HepG2 (cell line): ENCODE results near the gene TPD52L2. TPM values are rescaled to one million over a fixed set of nuclear protein-coding genes. Genes with fewer than 3 reads are reported as not detected.
A peak's percentile ranks its signal among the peaks of the same experiment; 100 is the strongest.

ENCODE experiments used
- ATAD3A ChIP-seq: sonication (generic); formaldehyde crosslinking; IDR thresholded peaks from 2 replicates; pipeline ENCODE4 v1.4.0; 2020; ENCODE audit warnings: missing genetic modification reagents
- BRD4 ChIP-seq: sonication (generic); formaldehyde crosslinking; IDR thresholded peaks from 2 replicates; pipeline ENCODE4 v1.4.0; 2020; ENCODE audit warnings: missing genetic modification reagents
- MXD3 ChIP-seq: IDR thresholded peaks from 2 replicates; pipeline ENCODE4 v1.6.1; 2016; ENCODE audit warnings: mild to moderate bottlenecking, missing biosample characterization, missing genetic modification reagents
- NFE2 ChIP-seq: sonication (generic); formaldehyde crosslinking; IDR thresholded peaks from 2 replicates; pipeline ENCODE4 v1.4.0; 2020; ENCODE audit warnings: missing genetic modification reagents
- ZNF33B ChIP-seq: sonication (generic); formaldehyde crosslinking; IDR thresholded peaks from 2 replicates; pipeline ENCODE4 v1.5.1; 2020; ENCODE audit warnings: mild to moderate bottlenecking, missing genetic modification reagents
- ZNF737 ChIP-seq: sonication (generic); formaldehyde crosslinking; IDR thresholded peaks from 2 replicates; pipeline ENCODE4 v1.5.0; 2020; ENCODE audit warnings: missing genetic modification reagents, mild to moderate bottlenecking, borderline replicate concordance
- ZSCAN12 ChIP-seq: sonication (generic); formaldehyde crosslinking; IDR thresholded peaks from 2 replicates; pipeline ENCODE4 v1.9.0; 2021; ENCODE audit warnings: mild to moderate bottlenecking, missing genetic modification reagents
- polyA plus RNA-seq, 8 experiments: library from polyadenylated mRNA; depleted of rRNA in 3 of 8; stranded (reverse) in 7 of 8; unstranded in 1 of 8; fragments of >200 nt; fragmentation: Illumina TruSeq in 4 of 8; extraction: Trizol in 4 of 8; gene quantifications; 2 replicates each; pipeline versions ENCODE4 v1.2.1 to v1.2.3, GENCODE V29; 2011 to 2016; ENCODE audit warnings: low read depth in 4 of 8, missing spikeins in 1 of 8, mixed read lengths in 1 of 8; ENCODE audit not compliant: insufficient read depth in 1 of 8
- total RNA-seq, 5 experiments: library from RNA; depleted of rRNA; stranded (reverse); fragments of >200 nt; fragmentation: Illumina TruSeq; extraction: Trizol; gene quantifications; 2 replicates each; pipeline ENCODE4 v1.2.3, GENCODE V29; 2016; ENCODE audit warnings: low read depth in 1 of 5
- TF ChIP-seq, protein P1 (sequence below): sonication (generic); formaldehyde crosslinking; IDR thresholded peaks from 2 replicates; pipeline ENCODE4 v1.5.1; 2020; ENCODE audit warnings: mild to moderate bottlenecking, moderate library complexity, missing genetic modification reagents
- TF ChIP-seq, protein P2 (sequence below), 2 experiments: sonication (generic) in 1 of 2; formaldehyde crosslinking in 1 of 2; IDR thresholded peaks; 2 replicates each; pipeline versions ENCODE4 v1.4.0 to v1.6.1; 2016 to 2020; ENCODE audit warnings: borderline replicate concordance in 1 of 2, low read depth in 1 of 2, mild to moderate bottlenecking in 1 of 2, missing genetic modification reagents in 1 of 2
- TF ChIP-seq, protein P3 (sequence below): sonication (generic); formaldehyde crosslinking; IDR thresholded peaks from 2 replicates; pipeline ENCODE4 v1.4.0; 2020; ENCODE audit warnings: missing genetic modification reagents, borderline replicate concordance
- TF ChIP-seq, protein P4 (sequence below): sonication (generic); formaldehyde crosslinking; IDR thresholded peaks from 2 replicates; pipeline ENCODE4 v1.5.1; 2020; ENCODE audit warnings: mild to moderate bottlenecking, missing genetic modification reagents, borderline replicate concordance

The TPD52L2 gene
- total and polyA plus RNA-seq, 2 of the 13 experiments (the other 11 are each of a cell fraction or from before 2014, with no cell fraction given): 156 to 184 TPM

DNA sequence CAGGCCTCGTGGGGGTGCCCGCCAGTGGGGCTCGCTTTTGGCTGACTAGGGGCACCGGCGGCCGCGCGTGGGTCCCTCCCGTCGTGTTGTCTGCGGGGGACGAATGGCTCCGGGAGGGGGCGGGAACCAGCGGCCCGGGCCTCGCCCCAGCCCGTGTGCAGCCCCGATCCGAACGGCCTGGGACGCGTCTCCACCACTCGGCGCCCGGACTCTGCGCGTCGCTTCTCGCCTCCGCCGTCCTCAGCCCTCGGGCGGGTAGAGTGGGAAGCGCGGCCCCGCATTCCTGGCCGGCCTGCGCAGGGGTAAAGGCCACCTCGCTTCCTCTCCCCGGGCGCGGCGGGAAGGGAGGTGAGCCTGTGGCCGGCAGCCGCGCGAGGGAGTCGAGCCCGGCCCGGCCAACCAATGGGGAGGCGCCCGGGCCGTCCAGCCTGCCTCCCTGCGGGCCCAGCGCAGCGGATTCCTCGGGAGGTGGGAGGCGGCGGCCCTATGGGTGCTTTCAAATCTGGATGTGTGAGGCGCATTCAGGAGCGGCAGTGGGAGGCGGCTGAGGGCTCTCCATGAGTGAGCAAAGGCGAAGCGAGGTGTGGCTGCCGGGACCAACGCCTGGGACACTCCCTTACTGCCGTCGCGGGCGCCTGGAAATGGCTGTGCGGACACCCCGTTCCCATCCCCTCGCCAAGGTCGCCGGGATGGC lies 32.9 kb upstream of the TPD52L2 start (continued):
- TF ChIP-seq BRD4 (CRISPR knock-in tag) (peak; percentile 71; the same call in 1 of the 2 replicates), ZNF33B (CRISPR knock-in tag) (no peak; the same call in none of the 2 replicates), MXD3 (peak; percentile 89), ZNF737 (CRISPR knock-in tag) (no peak), ATAD3A (CRISPR knock-in tag) (no peak), ZSCAN12 (no peak), NFE2 (CRISPR knock-in tag) (no peak)
- TF ChIP-seq, protein P1, sequence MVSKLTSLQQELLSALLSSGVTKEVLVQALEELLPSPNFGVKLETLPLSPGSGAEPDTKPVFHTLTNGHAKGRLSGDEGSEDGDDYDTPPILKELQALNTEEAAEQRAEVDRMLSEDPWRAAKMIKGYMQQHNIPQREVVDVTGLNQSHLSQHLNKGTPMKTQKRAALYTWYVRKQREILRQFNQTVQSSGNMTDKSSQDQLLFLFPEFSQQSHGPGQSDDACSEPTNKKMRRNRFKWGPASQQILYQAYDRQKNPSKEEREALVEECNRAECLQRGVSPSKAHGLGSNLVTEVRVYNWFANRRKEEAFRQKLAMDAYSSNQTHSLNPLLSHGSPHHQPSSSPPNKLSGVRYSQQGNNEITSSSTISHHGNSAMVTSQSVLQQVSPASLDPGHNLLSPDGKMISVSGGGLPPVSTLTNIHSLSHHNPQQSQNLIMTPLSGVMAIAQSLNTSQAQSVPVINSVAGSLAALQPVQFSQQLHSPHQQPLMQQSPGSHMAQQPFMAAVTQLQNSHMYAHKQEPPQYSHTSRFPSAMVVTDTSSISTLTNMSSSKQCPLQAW (CRISPR knock-in tag): 0 out of 2 replicates have a peak, but pooled peaks have one; percentile 24
- TF ChIP-seq, protein P2, sequence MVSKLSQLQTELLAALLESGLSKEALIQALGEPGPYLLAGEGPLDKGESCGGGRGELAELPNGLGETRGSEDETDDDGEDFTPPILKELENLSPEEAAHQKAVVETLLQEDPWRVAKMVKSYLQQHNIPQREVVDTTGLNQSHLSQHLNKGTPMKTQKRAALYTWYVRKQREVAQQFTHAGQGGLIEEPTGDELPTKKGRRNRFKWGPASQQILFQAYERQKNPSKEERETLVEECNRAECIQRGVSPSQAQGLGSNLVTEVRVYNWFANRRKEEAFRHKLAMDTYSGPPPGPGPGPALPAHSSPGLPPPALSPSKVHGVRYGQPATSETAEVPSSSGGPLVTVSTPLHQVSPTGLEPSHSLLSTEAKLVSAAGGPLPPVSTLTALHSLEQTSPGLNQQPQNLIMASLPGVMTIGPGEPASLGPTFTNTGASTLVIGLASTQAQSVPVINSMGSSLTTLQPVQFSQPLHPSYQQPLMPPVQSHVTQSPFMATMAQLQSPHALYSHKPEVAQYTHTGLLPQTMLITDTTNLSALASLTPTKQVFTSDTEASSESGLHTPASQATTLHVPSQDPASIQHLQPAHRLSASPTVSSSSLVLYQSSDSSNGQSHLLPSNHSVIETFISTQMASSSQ (IDR thresholded peaks at IDR 0.05; ENCODE audit: low read depth): no peak
- TF ChIP-seq, protein P2 (CRISPR knock-in tag; IDR thresholded peaks at IDR 0.05; ENCODE audit: borderline replicate concordance): peak; percentile 9; the same call in 1 of the 2 replicates
- TF ChIP-seq, protein P3, sequence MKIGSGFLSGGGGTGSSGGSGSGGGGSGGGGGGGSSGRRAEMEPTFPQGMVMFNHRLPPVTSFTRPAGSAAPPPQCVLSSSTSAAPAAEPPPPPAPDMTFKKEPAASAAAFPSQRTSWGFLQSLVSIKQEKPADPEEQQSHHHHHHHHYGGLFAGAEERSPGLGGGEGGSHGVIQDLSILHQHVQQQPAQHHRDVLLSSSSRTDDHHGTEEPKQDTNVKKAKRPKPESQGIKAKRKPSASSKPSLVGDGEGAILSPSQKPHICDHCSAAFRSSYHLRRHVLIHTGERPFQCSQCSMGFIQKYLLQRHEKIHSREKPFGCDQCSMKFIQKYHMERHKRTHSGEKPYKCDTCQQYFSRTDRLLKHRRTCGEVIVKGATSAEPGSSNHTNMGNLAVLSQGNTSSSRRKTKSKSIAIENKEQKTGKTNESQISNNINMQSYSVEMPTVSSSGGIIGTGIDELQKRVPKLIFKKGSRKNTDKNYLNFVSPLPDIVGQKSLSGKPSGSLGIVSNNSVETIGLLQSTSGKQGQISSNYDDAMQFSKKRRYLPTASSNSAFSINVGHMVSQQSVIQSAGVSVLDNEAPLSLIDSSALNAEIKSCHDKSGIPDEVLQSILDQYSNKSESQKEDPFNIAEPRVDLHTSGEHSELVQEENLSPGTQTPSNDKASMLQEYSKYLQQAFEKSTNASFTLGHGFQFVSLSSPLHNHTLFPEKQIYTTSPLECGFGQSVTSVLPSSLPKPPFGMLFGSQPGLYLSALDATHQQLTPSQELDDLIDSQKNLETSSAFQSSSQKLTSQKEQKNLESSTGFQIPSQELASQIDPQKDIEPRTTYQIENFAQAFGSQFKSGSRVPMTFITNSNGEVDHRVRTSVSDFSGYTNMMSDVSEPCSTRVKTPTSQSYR (CRISPR knock-in tag): no peak
- TF ChIP-seq, protein P4, sequence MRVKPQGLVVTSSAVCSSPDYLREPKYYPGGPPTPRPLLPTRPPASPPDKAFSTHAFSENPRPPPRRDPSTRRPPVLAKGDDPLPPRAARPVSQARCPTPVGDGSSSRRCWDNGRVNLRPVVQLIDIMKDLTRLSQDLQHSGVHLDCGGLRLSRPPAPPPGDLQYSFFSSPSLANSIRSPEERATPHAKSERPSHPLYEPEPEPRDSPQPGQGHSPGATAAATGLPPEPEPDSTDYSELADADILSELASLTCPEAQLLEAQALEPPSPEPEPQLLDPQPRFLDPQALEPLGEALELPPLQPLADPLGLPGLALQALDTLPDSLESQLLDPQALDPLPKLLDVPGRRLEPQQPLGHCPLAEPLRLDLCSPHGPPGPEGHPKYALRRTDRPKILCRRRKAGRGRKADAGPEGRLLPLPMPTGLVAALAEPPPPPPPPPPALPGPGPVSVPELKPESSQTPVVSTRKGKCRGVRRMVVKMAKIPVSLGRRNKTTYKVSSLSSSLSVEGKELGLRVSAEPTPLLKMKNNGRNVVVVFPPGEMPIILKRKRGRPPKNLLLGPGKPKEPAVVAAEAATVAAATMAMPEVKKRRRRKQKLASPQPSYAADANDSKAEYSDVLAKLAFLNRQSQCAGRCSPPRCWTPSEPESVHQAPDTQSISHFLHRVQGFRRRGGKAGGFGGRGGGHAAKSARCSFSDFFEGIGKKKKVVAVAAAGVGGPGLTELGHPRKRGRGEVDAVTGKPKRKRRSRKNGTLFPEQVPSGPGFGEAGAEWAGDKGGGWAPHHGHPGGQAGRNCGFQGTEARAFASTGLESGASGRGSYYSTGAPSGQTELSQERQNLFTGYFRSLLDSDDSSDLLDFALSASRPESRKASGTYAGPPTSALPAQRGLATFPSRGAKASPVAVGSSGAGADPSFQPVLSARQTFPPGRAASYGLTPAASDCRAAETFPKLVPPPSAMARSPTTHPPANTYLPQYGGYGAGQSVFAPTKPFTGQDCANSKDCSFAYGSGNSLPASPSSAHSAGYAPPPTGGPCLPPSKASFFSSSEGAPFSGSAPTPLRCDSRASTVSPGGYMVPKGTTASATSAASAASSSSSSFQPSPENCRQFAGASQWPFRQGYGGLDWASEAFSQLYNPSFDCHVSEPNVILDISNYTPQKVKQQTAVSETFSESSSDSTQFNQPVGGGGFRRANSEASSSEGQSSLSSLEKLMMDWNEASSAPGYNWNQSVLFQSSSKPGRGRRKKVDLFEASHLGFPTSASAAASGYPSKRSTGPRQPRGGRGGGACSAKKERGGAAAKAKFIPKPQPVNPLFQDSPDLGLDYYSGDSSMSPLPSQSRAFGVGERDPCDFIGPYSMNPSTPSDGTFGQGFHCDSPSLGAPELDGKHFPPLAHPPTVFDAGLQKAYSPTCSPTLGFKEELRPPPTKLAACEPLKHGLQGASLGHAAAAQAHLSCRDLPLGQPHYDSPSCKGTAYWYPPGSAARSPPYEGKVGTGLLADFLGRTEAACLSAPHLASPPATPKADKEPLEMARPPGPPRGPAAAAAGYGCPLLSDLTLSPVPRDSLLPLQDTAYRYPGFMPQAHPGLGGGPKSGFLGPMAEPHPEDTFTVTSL (CRISPR knock-in tag): no peak
